HepG2 (cell line): ENCODE data around the gene MCAT. TPM values are rescaled to one million over a fixed set of nuclear protein-coding genes. Genes with fewer than 3 reads are reported as not detected.

Experiments used
- BCL6 ChIP-seq: IDR thresholded peaks from 2 replicates; pipeline ENCODE4 v1.6.1; 2016; ENCODE audit warnings: missing genetic modification reagents, missing compliant biosample characterization
- CREM ChIP-seq, 2 experiments: sonication (generic) in 1 of 2; formaldehyde crosslinking in 1 of 2; IDR thresholded peaks; 2 replicates each; pipeline versions ENCODE4 v1.4.0 to v1.6.1; 2016 to 2020; ENCODE audit warnings: antibody characterized with exemption in 1 of 2, mild to moderate bottlenecking in 1 of 2, missing genetic modification reagents in 1 of 2
- EED ChIP-seq: sonication (generic); formaldehyde crosslinking; IDR thresholded peaks from 2 replicates; pipeline ENCODE4 v1.5.0; 2020; ENCODE audit warnings: mild to moderate bottlenecking, missing genetic modification reagents
- ETS1 ChIP-seq: sonication (generic); formaldehyde crosslinking; IDR thresholded peaks from 2 replicates; pipeline ENCODE4 v1.4.0; 2020; ENCODE audit warnings: missing genetic modification reagents
- JUND ChIP-seq: sonication (generic); formaldehyde crosslinking; IDR thresholded peaks from 2 replicates; pipeline ENCODE4 v1.8.0; 2022; ENCODE audit warnings: mild to moderate bottlenecking, missing genetic modification reagents
- MED13 ChIP-seq: sonication (generic); formaldehyde crosslinking; IDR thresholded peaks from 2 replicates; pipeline ENCODE4 v1.5.0; 2020; ENCODE audit warnings: missing genetic modification reagents
- PRDM15 ChIP-seq: sonication (generic); formaldehyde crosslinking; IDR thresholded peaks from 2 replicates; pipeline ENCODE4 v1.4.0; 2020; ENCODE audit warnings: missing genetic modification reagents
- UBTF ChIP-seq: sonication (generic); formaldehyde crosslinking; IDR thresholded peaks from 2 replicates; pipeline ENCODE4 v1.4.0; 2020; ENCODE audit warnings: mild to moderate bottlenecking, missing genetic modification reagents
- ZBTB10 ChIP-seq: sonication (generic); formaldehyde crosslinking; IDR thresholded peaks from 2 replicates; pipeline ENCODE4 v1.4.0; 2020; ENCODE audit warnings: missing genetic modification reagents, borderline replicate concordance
- ZGPAT ChIP-seq: IDR thresholded peaks from 2 replicates; pipeline ENCODE4 v1.6.1; 2016; ENCODE audit warnings: mild to moderate bottlenecking
- ZNF280B ChIP-seq: sonication (generic); formaldehyde crosslinking; IDR thresholded peaks from 2 replicates; pipeline ENCODE4 v1.5.0; 2020; ENCODE audit warnings: missing genetic modification reagents, mild to moderate bottlenecking, borderline replicate concordance
- ZNF589 ChIP-seq: sonication (generic); formaldehyde crosslinking; conservative IDR thresholded peaks from 2 replicates; pipeline ENCODE4 v1.8.0; 2022; ENCODE audit warnings: mild to moderate bottlenecking, moderate library complexity, missing genetic modification reagents
- ZNF720 ChIP-seq: sonication (generic); formaldehyde crosslinking; IDR thresholded peaks from 2 replicates; pipeline ENCODE4 v1.4.0; 2020; ENCODE audit warnings: missing genetic modification reagents
- ZNF777 ChIP-seq: sonication (generic); formaldehyde crosslinking; IDR thresholded peaks from 2 replicates; pipeline ENCODE4 v1.4.0; 2020; ENCODE audit warnings: missing genetic modification reagents
- ZNF788 ChIP-seq: sonication (generic); formaldehyde crosslinking; IDR thresholded peaks from 2 replicates; pipeline ENCODE4 v1.5.0; 2020; ENCODE audit warnings: mild to moderate bottlenecking, missing genetic modification reagents, borderline replicate concordance
- polyA plus RNA-seq, 8 experiments: library from polyadenylated mRNA; depleted of rRNA in 3 of 8; stranded (reverse) in 7 of 8; unstranded in 1 of 8; fragments of >200 nt; fragmentation: Illumina TruSeq in 4 of 8; extraction: Trizol in 4 of 8; gene quantifications; 2 replicates each; pipeline versions ENCODE4 v1.2.1 to v1.2.3, GENCODE V29; 2011 to 2016; ENCODE audit warnings: low read depth in 4 of 8, missing spikeins in 1 of 8, mixed read lengths in 1 of 8; ENCODE audit not compliant: insufficient read depth in 1 of 8
- total RNA-seq, 5 experiments: library from RNA; depleted of rRNA; stranded (reverse); fragments of >200 nt; fragmentation: Illumina TruSeq; extraction: Trizol; gene quantifications; 2 replicates each; pipeline ENCODE4 v1.2.3, GENCODE V29; 2016; ENCODE audit warnings: low read depth in 1 of 5

MCAT gene
- total and polyA plus RNA-seq, 2 of the 13 experiments (the other 11 are each of a cell fraction or from before 2014, with no cell fraction given), result 9.3 to 16.7 TPM

GRCh38 chr22:43110927-43111623, 32.1 kb downstream of the MCAT start (continued):
- 0 out of 2 replicates have a peak, but pooled peaks have one; percentile 27 for TF ChIP-seq ZNF280B
- TF ChIP-seq ZNF589 (CRISPR knock-in tag), result no peak
- 0 out of 2 replicates have a peak, but pooled peaks have one; percentile 29 for TF ChIP-seq ZGPAT (CRISPR knock-in tag)
- peak; percentile 67 for TF ChIP-seq ZNF788 (CRISPR knock-in tag)
- peak; percentile 45 for TF ChIP-seq UBTF (CRISPR knock-in tag)
- no peak for TF ChIP-seq JUND (CRISPR knock-in tag)
- TF ChIP-seq EED (CRISPR knock-in tag), result peak; percentile 75
- no peak for TF ChIP-seq CREM (IDR thresholded peaks at IDR 0.05)
- no peak for TF ChIP-seq CREM (CRISPR knock-in tag; IDR thresholded peaks at IDR 0.05)
- no peak for TF ChIP-seq ZNF720
- TF ChIP-seq PRDM15, result peak; percentile 97
- 0 out of 2 replicates have a peak, but pooled peaks have one; percentile 46 for TF ChIP-seq ZBTB10 (CRISPR knock-in tag)
- no peak for TF ChIP-seq ETS1 (CRISPR knock-in tag)
- no peak for TF ChIP-seq BCL6 (CRISPR knock-in tag)
- TF ChIP-seq ZNF777 (CRISPR knock-in tag), result peak; percentile 88
- TF ChIP-seq MED13 (CRISPR knock-in tag), result no peak
